Activated T-helper 1 cell treated with anti-CD3 and anti-CD28 coated beads, Interleukin-12 subunit alpha, Interleukin-12 subunit beta, Interleukin-2, Interleukin-4 antibody, amounts not matched to agents 30 ng/mL and 10 ng/mL and 1 ng/mL, durations not matched to agents 14 hours and 24 hours and 36 hours (primary cell): ENCODE measurements around the gene CD53. TPM values are rescaled to one million over a fixed set of nuclear protein-coding genes. Genes with fewer than 3 reads are reported as not detected.
"Not testable (repeated sequence)": the region's sequence is repeated elsewhere in the genome, so short reads cannot be mapped to it uniquely, and the experiment has no call there.

Source experiments
- DNase-seq: peaks from one replicate; pipeline ENCODE4 v3.0.0; 2021; ENCODE audit warnings: low spot score
- H3K27ac Mint-ChIP-seq: one replicate; pipeline ENCODE4 v1.8.0; 2021; ENCODE audit warnings: mild to moderate bottlenecking, mixed read lengths
- H3K27me3 Mint-ChIP-seq: one replicate; pipeline ENCODE4 v1.8.0; 2022; ENCODE audit warnings: mild to moderate bottlenecking, moderate library complexity, mixed read lengths; ENCODE audit not compliant: insufficient read depth
- H3K36me3 Mint-ChIP-seq: one replicate; pipeline ENCODE4 v1.8.0; 2021; ENCODE audit warnings: low read depth, mixed read lengths
- H3K4me1 Mint-ChIP-seq: one replicate; pipeline ENCODE4 v1.8.0; 2021; ENCODE audit warnings: low read depth, mixed read lengths
- H3K4me3 Mint-ChIP-seq: one replicate; pipeline ENCODE4 v1.8.0; 2021; ENCODE audit warnings: mild to moderate bottlenecking, moderate library complexity, mixed read lengths
- H3K9me3 Mint-ChIP-seq: one replicate; pipeline ENCODE4 v1.8.0; 2021; ENCODE audit warnings: mixed read lengths
- intact Hi-C: fragments of 100-400 bp; cut with micrococcal nuclease; formaldehyde crosslinking; loops from one replicate; pipeline ENCODE4 v1.15.1; 2024
- total RNA-seq: library from RNA; stranded (reverse); gene quantifications from 2 replicates; pipeline ENCODE4 v1.2.3, GENCODE V29; 2022

The CD53 gene, protein sequence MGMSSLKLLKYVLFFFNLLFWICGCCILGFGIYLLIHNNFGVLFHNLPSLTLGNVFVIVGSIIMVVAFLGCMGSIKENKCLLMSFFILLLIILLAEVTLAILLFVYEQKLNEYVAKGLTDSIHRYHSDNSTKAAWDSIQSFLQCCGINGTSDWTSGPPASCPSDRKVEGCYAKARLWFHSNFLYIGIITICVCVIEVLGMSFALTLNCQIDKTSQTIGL
- total RNA-seq: 201 and 204 TPM in 2 replicates

DNA sequence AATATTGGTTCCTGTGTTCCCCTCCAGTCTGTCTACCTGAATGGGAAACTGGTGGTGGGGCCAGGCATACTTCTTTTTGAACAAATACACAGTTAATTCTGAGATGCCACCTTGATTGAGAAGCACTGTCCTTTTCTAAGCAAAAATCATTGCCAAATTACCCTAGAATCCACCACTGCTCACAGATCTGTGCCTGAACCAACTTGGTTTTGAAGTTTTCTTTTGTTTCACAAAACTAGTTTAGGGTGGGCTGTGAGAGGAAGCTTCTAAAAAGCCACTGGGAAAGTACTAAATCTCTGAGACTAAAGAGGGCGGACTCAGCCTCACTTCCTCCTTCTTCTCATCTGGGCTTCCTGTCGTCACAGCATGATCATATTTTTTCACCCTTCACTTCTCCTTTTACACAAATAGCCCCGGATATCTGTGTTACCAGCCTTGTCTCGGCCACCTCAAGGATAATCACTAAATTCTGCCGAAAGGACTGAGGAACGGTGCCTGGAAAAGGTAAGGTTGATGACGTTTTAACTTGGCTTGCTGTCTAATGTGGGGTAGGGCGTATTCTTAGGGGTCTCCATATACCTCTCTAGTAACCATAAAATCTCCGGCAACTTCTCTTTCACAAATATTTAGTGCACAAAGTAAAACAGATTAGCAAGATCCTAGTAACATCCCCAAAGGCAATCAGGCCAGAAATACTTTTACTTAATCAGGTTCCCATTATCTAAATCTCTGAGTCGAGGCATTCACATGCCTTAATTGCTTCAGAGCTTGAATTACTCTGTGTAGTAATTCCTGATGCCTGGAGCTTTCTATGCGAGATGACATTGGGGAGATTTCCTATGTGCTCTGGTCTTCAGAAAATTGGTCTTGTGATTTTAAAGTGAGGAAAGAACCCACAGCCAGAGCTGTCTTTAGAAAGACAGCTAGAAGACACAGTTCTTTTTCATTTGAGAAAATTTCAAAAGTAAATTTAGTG, at the start of gene CD53:
Gene CD53, plus strand, starts transcription at position 404 of the 976 bp plus-strand sequence. CDS start 18,261 bp downstream, outside the sequence.
- peaks cover 22% of the 10 kb centered on the region for H3K36me3 Mint-ChIP-seq

DNA sequence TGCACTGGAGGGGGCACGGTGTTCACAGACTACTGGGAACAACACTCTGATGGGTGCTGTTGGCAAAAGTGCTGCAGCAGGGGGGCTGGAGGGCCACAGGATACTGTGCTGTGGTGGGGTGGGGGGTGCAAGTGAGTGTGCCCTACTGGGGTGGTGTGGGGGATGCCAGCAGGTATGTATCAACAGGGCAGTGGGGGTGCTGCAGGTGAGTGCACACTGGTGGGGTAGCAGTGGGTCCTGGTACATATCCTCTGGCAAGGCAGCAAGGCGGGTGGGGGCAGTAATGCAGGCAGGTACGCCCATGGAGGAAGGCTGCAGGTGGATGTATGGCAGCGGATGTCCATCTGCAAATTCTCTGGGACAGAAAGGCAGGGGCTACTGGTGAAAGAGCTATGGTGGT, 48.8 kb upstream of the CD53 start:
- Mint-ChIP-seq H3K27me3 (peaks cover 29% of the 10 kb centered on the region), H3K9me3 (peaks cover 10% of the 10 kb centered on the region), H3K36me3 (peaks cover 2% of the 10 kb centered on the region), H3K4me1 (no peaks in the 10 kb centered on the region), H3K27ac (no peak overlapping the region), H3K4me3 (no peak overlapping the region)
- no peak for DNase-seq
- intact Hi-C loops: no loop called here

More for the DNA sequence above, at the start of gene CD53:
- H3K9me3 Mint-ChIP-seq: peaks cover 6% of the 10 kb centered on the region
- intact Hi-C loops: loop anchor here (1.0 to 10.0 kb wide), 5 partner anchors 8 to 661 kb away; partner anchors contain the start of genes CEPT1, DRAM2, KCNC4 and LAMTOR5
- H3K4me3 Mint-ChIP-seq: peak within 1 kb of the TSS; percentile 99
- peak; percentile 47 for DNase-seq
- H3K27ac Mint-ChIP-seq: peak within 1 kb of the TSS; percentile 98
- no peaks in the 10 kb centered on the region for H3K27me3 Mint-ChIP-seq
- peaks cover 49% of the 10 kb centered on the region for H3K4me1 Mint-ChIP-seq

DNA sequence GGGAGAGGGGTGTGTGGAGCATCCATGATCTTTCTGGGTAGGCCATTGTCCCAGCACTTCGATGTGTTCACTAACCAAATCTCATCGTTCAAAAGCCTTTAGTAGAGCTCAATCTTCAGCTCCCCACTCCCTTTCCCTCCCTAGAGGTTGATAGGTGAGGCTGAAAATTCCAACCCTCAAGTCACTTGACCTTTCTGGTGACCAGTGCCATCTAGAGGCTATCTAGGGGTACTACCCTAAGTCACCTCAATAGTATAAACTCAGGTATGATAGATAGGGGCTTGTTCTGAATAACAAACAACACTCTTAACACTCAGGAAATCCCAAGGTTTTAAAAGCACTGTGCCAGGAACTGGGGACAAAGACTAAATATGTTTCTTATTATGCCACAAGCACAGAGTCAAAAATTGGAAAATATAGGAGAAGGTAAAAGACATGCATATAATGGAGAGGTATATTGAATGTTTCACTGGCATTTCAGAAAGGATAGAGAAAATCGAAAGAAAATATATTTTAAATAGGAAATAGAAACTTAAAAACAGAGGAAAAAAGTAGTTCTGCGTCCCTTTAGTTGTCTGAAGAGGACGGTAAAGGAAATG, 42.9 kb upstream of the CD53 start:
- intact Hi-C loops: loop anchor here (2.0 to 5.0 kb wide), 2 partner anchors 48 to 163 kb away; no protein-coding TSS in a partner anchor
- DNase-seq: peak; percentile 5
- peaks cover 6% of the 10 kb centered on the region for H3K4me1 Mint-ChIP-seq
- H3K27me3 Mint-ChIP-seq: peaks cover 21% of the 10 kb centered on the region
- no peak overlapping the region for H3K4me3 Mint-ChIP-seq
- H3K36me3 Mint-ChIP-seq: peaks cover 2% of the 10 kb centered on the region
- peaks cover 4% of the 10 kb centered on the region for H3K9me3 Mint-ChIP-seq
- no peak overlapping the region for H3K27ac Mint-ChIP-seq

DNA sequence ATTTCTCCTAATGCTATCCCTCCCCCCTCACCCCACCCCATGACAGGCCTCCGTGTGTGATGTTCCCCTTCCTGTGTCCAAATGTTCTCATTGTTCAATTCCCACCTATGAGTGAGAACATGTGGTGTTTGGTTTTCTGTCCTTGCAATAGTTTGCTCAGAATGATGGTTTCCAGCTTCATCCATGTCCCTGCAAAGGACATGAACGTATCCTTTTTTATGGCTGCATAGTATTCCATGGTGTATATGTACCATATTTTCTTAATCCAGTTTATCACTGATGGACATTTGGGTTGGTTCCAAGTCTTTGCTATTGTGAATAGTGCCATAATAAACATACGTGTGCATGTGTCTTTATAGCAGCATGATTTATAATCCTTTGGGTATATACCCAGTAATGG, 39.2 kb upstream of the CD53 start:
- intact Hi-C loops: loop anchor here (5.0 kb wide), 1 partner anchor 51 kb away; no protein-coding TSS in a partner anchor
- H3K27ac Mint-ChIP-seq, H3K36me3 Mint-ChIP-seq, H3K4me3 Mint-ChIP-seq, H3K9me3 Mint-ChIP-seq, DNase-seq, H3K4me1 Mint-ChIP-seq: not testable (repeated sequence)
- peaks cover 22% of the 10 kb centered on the region for H3K27me3 Mint-ChIP-seq

DNA sequence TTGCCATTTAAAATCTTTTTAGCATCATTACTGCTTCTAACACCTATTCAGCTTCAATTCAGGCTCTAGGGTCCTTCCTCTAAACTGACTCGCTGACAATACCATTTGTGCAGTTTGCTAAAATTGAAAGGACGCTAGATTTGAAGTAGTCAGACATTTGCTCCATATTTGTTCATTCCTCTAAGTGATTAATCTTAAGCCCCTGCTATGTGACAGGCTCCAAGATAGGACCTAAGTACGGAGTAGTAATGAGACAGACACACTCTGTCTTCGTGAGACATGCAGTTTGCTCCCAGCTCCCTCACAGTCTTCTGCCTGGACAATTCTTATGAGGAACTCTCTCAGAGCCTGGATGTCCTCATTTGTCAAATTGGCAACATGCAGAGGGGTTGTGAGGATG, 26.1 kb upstream of the CD53 start:
- Mint-ChIP-seq H3K4me1 (no peaks in the 10 kb centered on the region), H3K27me3 (peaks cover 11% of the 10 kb centered on the region), H3K27ac (no peak overlapping the region), H3K9me3 (peaks cover 4% of the 10 kb centered on the region), H3K36me3 (peaks cover 2% of the 10 kb centered on the region), H3K4me3 (no peak overlapping the region)
- intact Hi-C loops: no loop called here
- no peak for DNase-seq

DNA sequence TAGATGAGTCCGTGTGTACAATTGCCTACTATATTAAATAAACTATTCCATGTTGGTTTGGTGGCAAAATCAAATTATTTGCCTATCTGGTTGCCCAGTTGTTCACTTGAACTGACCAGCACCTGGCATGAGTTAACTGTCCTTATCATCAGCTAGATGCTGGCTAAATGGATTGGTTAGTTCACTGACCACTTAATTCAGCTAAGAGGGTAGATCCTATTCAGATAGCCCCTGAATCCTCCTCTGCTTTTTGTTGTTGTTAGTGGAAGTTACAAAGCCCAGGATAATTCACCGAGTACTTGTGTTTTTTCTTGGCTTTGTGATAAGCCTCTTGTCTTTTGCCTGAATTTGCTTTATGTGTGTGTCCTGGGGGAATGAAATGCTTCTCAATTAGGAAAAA, 22.8 kb upstream of the CD53 start:
- Mint-ChIP-seq H3K4me1 (no peaks in the 10 kb centered on the region), H3K9me3 (no peaks in the 10 kb centered on the region), H3K4me3 (no peak overlapping the region), H3K36me3 (peaks cover 1% of the 10 kb centered on the region), H3K27me3 (peaks cover 2% of the 10 kb centered on the region), H3K27ac (no peak overlapping the region)
- no peak for DNase-seq
- intact Hi-C loops: no loop called here

DNA sequence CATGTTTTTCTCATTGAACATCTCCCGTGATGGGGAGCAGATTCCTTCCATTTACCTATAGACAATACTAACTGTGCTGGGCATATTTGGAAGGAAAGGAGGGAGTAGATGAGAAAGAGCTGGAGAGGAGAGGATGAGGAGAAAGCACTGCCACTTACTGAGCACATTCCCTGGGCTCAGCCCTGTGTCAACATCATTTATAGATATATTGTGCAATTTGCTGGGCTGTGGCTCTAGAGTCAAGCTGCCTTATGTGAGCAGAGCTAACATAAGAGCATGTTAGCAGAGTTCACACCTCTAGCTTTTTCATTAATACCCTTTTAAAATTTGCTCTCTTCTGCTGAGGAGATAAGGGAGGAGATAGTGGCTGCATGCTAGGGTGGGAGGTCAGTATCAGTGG, 22.3 kb upstream of the CD53 start:
- Mint-ChIP-seq H3K27me3 (peaks cover 2% of the 10 kb centered on the region), H3K4me3 (no peak overlapping the region), H3K36me3 (peaks cover 1% of the 10 kb centered on the region), H3K9me3 (no peaks in the 10 kb centered on the region), H3K4me1 (no peaks in the 10 kb centered on the region), H3K27ac (no peak overlapping the region)
- intact Hi-C loops: no loop called here
- DNase-seq: no peak

DNA sequence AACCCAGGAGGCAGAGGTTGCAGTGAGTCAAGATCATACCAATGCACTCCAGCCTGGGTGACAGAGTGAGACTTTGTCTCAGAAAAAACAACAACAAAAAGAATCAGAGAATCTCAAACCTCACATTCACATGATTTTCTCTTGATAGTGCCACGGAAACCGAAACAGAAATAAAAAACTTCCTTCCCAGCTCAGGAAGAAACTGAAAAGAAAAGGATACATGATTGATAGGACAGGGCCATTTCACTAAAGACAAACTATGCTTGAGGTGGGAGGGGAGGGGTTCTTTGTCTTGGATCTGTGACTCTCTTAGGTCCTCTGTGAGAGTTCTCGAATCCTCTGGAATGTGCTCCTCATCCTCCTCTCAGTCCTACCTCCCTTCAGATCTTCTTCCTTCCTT, 19.8 kb upstream of the CD53 start:
- no peak overlapping the region for H3K4me3 Mint-ChIP-seq
- H3K9me3 Mint-ChIP-seq: no peaks in the 10 kb centered on the region
- peaks cover 2% of the 10 kb centered on the region for H3K27me3 Mint-ChIP-seq
- peaks cover 1% of the 10 kb centered on the region for H3K36me3 Mint-ChIP-seq
- intact Hi-C loops: no loop called here
- no peak overlapping the region for H3K27ac Mint-ChIP-seq
- peaks cover 3% of the 10 kb centered on the region for H3K4me1 Mint-ChIP-seq
- DNase-seq: no peak

DNA sequence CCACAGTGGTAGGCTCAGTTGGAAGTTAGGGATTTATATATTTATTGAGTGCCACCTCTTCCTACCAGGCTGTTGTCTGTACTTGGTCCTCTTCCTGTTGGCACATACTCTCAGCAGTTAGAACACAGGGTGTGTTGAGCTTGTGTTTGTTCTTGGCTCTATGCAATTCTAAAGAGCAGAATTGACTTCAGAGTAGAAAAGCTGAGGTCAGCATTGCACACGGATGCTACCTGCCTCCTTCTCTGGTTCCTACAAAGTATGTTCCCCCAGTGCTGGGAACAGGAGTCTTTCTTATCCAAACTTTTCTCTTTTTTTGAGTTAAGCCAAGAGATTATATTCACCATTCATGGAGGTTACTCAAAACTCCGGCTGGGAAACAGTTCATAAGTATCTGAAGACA, 16.5 kb upstream of the CD53 start:
- DNase-seq: no peak
- intact Hi-C loops: no loop called here
- Mint-ChIP-seq H3K9me3 (no peaks in the 10 kb centered on the region), H3K27me3 (no peaks in the 10 kb centered on the region), H3K27ac (no peak overlapping the region), H3K4me3 (no peak overlapping the region), H3K4me1 (peaks cover 23% of the 10 kb centered on the region), H3K36me3 (peaks cover 1% of the 10 kb centered on the region)

DNA sequence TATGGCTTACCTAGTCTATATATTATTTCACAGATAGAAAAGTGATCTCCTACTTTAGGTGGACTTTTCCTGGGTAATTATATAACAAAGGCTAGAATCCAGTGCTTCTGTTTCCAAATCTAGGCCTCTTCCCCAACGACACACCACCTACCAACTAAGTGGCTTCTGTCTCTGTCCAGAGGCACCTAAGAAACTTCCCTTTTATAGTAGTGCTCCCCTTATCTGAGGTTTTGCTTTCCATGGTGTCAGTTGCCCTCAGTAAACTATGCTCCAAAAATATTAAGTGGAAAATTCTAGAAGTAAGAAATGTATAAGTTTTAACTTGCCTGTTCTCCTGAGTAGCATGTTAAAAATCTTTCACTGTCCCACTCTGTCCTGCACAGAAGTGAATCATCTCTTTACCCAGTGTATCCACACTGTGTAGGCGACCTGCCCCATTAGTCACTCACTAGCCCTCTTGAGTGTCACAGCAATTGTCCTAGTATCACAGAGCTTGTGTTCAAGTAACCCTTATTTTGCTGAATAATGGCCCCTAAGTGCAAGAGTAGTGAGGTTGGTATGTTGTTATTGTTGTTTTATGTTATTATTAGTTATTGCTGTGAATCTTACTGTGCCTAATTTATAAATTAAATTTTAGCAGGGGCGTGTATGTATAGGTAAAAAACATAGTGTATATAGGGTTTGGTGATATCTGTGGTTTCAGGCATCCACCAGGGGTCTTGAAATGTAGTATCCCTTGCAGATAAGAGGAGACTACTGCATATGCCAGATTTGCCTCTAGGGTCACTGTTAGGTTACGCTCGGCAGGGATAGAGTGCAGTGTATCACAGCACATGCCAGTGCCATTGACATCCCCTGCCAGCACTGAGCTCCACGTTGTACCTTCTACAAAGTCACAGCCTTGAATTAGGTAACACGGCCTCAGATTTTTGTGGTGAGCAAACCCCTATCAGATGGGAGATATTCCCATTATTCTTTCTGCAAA, 14.7 kb upstream of the CD53 start:
- Mint-ChIP-seq H3K4me3 (no peak overlapping the region), H3K4me1 (peaks cover 24% of the 10 kb centered on the region), H3K27ac (no peak overlapping the region), H3K36me3 (peaks cover 1% of the 10 kb centered on the region), H3K27me3 (no peaks in the 10 kb centered on the region), H3K9me3 (peaks cover 14% of the 10 kb centered on the region)
- no peak for DNase-seq
- intact Hi-C loops: no loop called here

DNA sequence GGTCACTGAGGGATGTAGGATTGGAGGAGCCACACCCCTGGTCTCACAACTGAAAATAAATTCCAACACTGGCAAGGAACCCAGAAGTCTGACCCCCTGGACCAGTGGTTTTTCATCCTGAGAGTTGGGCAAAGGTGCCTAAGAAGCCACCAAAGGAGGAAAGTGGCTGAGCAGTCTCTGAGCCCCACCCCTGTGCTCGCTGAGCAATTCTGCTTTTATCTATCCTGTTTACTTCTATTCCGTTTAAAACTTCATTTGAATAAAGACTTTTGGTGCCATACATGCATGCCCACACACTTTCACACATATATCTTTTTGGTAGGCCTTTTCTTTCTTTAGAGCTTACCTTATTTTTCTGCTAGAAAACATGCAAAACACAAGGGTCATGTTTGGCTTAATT, 13.9 kb upstream of the CD53 start:
- Mint-ChIP-seq H3K27ac (no peak overlapping the region), H3K9me3 (peaks cover 17% of the 10 kb centered on the region), H3K27me3 (no peaks in the 10 kb centered on the region), H3K4me1 (peaks cover 28% of the 10 kb centered on the region), H3K4me3 (no peak overlapping the region), H3K36me3 (peaks cover 1% of the 10 kb centered on the region)
- DNase-seq: no peak
- intact Hi-C loops: no loop called here

DNA sequence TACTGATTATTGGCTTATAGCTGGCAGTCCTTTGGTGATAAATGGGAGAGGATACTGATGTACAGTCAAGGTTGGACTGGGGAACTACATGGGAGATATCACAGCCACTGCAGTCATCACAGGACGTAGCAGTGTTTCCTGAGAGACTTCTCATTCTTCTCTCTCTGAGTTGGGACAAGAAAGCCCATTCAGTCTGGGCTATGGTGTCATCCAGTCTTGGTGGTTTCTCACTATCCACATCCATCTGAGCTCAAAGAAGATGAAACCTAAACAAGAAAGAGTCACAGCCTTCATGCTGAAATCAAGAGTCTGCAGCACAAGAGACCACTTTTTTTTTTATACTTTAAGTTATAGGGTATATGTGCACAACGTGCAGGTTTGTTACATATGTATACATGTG, 12.8 kb upstream of the CD53 start:
- no peak for DNase-seq
- peaks cover 28% of the 10 kb centered on the region for H3K4me1 Mint-ChIP-seq
- intact Hi-C loops: loop anchor here (1.0 to 5.0 kb wide), 2 partner anchors 13 to 37 kb away; partner anchors contain the start of gene CD53
- H3K36me3 Mint-ChIP-seq: peaks cover 4% of the 10 kb centered on the region
- peaks cover 27% of the 10 kb centered on the region for H3K9me3 Mint-ChIP-seq
- no peak overlapping the region for H3K27ac Mint-ChIP-seq
- no peak overlapping the region for H3K4me3 Mint-ChIP-seq
- H3K27me3 Mint-ChIP-seq: no peaks in the 10 kb centered on the region
